Measurements from ENCODE around the gene PARP15.
"Not testable (repeated sequence)": the region's sequence is repeated elsewhere in the genome, so short reads cannot be mapped to it uniquely, and the experiment has no call there.

Gene PARP15

DNA sequence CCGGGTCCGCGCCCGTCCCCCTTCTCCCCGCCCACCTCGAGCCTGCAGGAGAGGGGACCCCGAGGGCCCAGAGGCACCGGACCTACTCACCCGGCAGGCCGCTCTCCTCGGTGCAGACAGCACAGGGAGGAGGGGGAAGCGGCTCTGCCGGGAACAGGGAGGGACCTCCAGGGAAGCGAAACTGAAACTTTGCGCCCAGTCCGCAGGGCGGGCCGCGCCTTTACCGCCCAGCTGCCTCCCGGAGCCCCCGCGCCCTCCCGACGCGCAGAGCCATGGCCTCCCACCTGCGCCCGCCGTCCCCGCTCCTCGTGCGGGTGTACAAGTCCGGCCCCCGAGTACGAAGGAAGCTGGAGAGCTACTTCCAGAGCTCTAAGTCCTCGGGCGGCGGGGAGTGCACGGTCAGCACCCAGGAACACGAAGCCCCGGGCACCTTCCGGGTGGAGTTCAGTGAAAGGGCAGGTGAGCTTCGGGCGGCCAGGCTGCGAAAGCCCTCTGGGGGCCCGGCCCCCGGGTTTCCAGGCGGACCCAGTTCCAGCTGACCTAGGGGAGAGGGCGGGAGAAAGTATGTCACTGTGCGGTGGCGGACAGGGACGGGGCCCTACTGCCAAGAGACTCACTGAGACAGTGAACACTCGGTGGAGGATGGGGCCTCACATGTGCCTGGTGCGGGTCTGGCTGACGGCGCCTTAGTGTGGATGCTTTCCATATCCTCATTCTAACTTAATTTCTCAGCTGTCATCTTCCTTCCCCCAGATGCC lies 13.1 kb upstream of the PARP15 start, which contains the start of the genes DTX3L and PARP9:
Gene DTX3L, plus strand, starts transcription at position 184 of the 758 bp plus-strand sequence. Its CDS starts 89 bp downstream, at position 273.
Gene PARP9, minus strand, starts transcription at position 146 of the 758 bp plus-strand sequence. CDS start 4,680 bp downstream, outside the sequence.
- peak within 1 kb of the TSS; percentile 84 for H3K4me2 ChIP-seq (ENCODE audit: low read length)
- H3K27me3 ChIP-seq (ENCODE audit: control insufficient read depth, insufficient read depth, low read length) = no peaks in the 10 kb centered on the region
- peak within 1 kb of the TSS; percentile 96 for H2AFZ ChIP-seq
- peaks cover 6% of the 10 kb centered on the region for H3K79me2 ChIP-seq
- no peaks in the 10 kb centered on the region for H3K36me3 ChIP-seq (ENCODE audit: control insufficient read depth, insufficient read depth, low read length)
- peaks cover 20% of the 10 kb centered on the region for H3K4me1 ChIP-seq
- H3K9me3 ChIP-seq (ENCODE audit: control insufficient read depth, low read length) = no peaks in the 10 kb centered on the region
- peak within 1 kb of the TSS; percentile 82 for H3K9ac ChIP-seq
- no peak for TF ChIP-seq CTCF (IDR thresholded peaks at IDR 0.05)
- H3K27ac ChIP-seq = peak within 1 kb of the TSS; percentile 96
- H3K4me3 ChIP-seq (ENCODE audit: low read depth, low read length) = peak within 1 kb of the TSS; percentile 84

DNA sequence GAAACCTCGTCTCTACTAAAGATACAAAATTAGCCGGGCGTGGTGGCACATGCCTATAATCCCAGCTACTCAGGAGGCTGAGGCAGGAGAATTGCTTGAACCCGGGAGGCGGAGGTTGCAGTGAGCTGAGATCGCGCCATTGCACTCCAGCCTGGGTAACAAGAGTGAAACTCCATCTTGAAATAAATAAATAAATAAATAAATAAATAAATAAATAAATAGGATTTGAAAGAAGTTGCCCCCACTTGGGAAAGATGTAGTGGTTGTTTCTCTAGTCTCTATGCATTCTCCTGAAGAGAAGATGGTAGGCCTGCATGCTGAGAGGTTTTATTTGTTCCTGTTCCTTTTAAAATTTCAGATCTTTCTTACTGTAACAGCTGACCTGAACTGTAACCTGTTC lies 9.3 kb upstream of the PARP15 start:
- peak overlapping the region; percentile 4 for H3K4me3 ChIP-seq (ENCODE audit: low read depth, low read length)
- H2AFZ ChIP-seq = peak overlapping the region; percentile 28
- peak overlapping the region; percentile 88 for H3K27ac ChIP-seq
- H3K36me3 ChIP-seq (ENCODE audit: control insufficient read depth, insufficient read depth, low read length); H3K9ac ChIP-seq; H3K9me3 ChIP-seq (ENCODE audit: control insufficient read depth, low read length); H3K79me2 ChIP-seq; H3K27me3 ChIP-seq (ENCODE audit: control insufficient read depth, insufficient read depth, low read length): not testable (repeated sequence)
- peak overlapping the region; percentile 59 for H3K4me2 ChIP-seq (ENCODE audit: low read length)
- H3K4me1 ChIP-seq = peaks cover 27% of the 10 kb centered on the region

DNA sequence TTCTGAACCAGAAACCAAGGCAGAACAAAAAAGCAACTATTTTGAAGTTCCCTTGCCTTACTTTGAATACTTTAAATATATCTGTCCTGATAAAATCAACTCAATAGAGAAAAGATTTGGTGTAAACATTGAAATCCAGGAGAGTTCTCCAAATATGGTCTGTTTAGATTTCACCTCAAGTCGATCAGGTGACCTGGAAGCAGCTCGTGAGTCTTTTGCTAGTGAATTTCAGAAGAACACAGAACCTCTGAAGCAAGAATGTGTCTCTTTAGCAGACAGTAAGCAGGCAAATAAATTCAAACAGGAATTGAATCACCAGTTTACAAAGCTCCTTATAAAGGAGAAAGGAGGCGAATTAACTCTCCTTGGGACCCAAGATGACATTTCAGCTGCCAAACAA lies 8.7 kb upstream of the PARP15 start:
- no peaks in the 10 kb centered on the region for H3K27me3 ChIP-seq (ENCODE audit: control insufficient read depth, insufficient read depth, low read length)
- peak overlapping the region; percentile 4 for H3K4me3 ChIP-seq (ENCODE audit: low read depth, low read length)
- H3K9me3 ChIP-seq (ENCODE audit: control insufficient read depth, low read length) = no peaks in the 10 kb centered on the region
- no peaks in the 10 kb centered on the region for H3K36me3 ChIP-seq (ENCODE audit: control insufficient read depth, insufficient read depth, low read length)
- peak overlapping the region; percentile 28 for H2AFZ ChIP-seq
- no peaks in the 10 kb centered on the region for H3K79me2 ChIP-seq
- H3K27ac ChIP-seq = peak overlapping the region; percentile 88
- H3K9ac ChIP-seq = no peak overlapping the region
- peaks cover 28% of the 10 kb centered on the region for H3K4me1 ChIP-seq
- no peak for TF ChIP-seq CTCF (IDR thresholded peaks at IDR 0.05)
- H3K4me2 ChIP-seq (ENCODE audit: low read length) = peak overlapping the region; percentile 59

DNA sequence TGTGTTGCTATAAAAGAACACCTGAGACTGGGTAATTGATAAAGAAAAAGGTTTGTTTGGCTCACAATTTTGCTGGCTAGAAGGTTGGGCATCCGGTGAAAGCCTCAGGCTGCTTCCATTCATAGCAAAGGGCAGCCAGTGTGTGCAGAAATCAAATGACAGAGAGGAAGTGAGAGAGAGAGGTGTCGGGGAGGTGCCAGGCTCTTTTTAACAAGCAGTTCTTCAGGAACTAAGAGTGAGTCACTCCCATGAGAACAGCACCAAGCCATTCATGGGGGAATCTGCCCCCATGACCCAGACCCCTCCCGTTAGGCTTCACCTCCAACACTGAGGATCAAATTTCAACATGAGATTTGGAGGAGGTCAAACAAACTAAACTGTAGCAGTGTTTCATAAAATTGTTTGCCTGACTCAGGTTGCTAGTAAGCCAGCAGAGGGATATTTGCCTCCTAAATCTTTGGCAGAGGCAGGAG lies 4.5 kb upstream of the PARP15 start:
- peak overlapping the region; percentile 56 for H2AFZ ChIP-seq
- peaks cover 28% of the 10 kb centered on the region for H3K4me1 ChIP-seq
- H3K9me3 ChIP-seq (ENCODE audit: control insufficient read depth, low read length) = no peaks in the 10 kb centered on the region
- H3K9ac ChIP-seq = no peak overlapping the region
- H3K79me2 ChIP-seq = no peaks in the 10 kb centered on the region
- no peak for TF ChIP-seq CTCF (IDR thresholded peaks at IDR 0.05)
- no peak overlapping the region for H3K4me2 ChIP-seq (ENCODE audit: low read length)
- no peak overlapping the region for H3K4me3 ChIP-seq (ENCODE audit: low read depth, low read length)
- no peaks in the 10 kb centered on the region for H3K27me3 ChIP-seq (ENCODE audit: control insufficient read depth, insufficient read depth, low read length)
- peak overlapping the region; percentile 78 for H3K27ac ChIP-seq
- no peaks in the 10 kb centered on the region for H3K36me3 ChIP-seq (ENCODE audit: control insufficient read depth, insufficient read depth, low read length)

GRCh38 chr3:122576174-122576940 lies 1.1 kb upstream of the PARP15 start:
- no peaks in the 10 kb centered on the region for H3K36me3 ChIP-seq (ENCODE audit: control insufficient read depth, insufficient read depth, low read length)
- no peak overlapping the region for H3K9ac ChIP-seq
- no peaks in the 10 kb centered on the region for H3K79me2 ChIP-seq
- peaks cover 10% of the 10 kb centered on the region for H3K4me1 ChIP-seq
- H2AFZ ChIP-seq = no peak overlapping the region
- H3K4me2 ChIP-seq (ENCODE audit: low read length) = no peak overlapping the region
- no peaks in the 10 kb centered on the region for H3K9me3 ChIP-seq (ENCODE audit: control insufficient read depth, low read length)
- no peak overlapping the region for H3K4me3 ChIP-seq (ENCODE audit: low read depth, low read length)
- no peaks in the 10 kb centered on the region for H3K27me3 ChIP-seq (ENCODE audit: control insufficient read depth, insufficient read depth, low read length)
- no peak for TF ChIP-seq CTCF (IDR thresholded peaks at IDR 0.05)
- H3K27ac ChIP-seq = no peak overlapping the region

All from parathyroid adenoma (tissue), 2 donors.